T follicular helper cell (primary cell): ENCODE data around the gene CDK5RAP2.
"Not testable (repeated sequence)": the region's sequence is repeated elsewhere in the genome, so short reads cannot be mapped to it uniquely, and the experiment has no call there.

Experiments
- DNase-seq: peaks from one replicate; pipeline ENCODE4 v3.0.0-alpha.2; 2020; ENCODE audit warnings: low read depth

The CDK5RAP2 gene

GRCh38 chr9:120464887-120465421, 115.0 kb downstream of the CDK5RAP2 start:
- DNase-seq = no peak

- DNase-seq = no peak
Measured at GRCh38 chr9:120464176-120464886, 115.6 kb downstream of the CDK5RAP2 start.

DNA sequence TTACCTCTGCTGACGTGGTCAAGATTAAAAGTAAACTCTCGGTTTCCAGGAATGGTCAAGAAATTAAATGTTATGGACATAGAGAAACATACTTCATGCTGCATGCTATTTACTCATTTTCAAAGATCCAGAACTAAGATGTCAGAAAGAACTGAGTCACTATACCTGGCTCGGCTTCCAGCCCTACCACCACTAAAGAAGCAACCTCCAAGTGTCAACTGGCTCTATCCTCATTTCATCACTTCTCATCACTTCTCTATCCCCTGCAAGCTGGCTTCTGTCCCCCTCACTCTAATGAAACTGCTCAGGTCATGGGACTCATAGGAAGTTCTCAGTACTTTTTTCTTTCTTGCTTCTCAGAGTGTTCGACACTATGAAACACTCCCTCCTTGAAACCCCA, 116.2 kb downstream of the CDK5RAP2 start:
- no peak for DNase-seq

DNA sequence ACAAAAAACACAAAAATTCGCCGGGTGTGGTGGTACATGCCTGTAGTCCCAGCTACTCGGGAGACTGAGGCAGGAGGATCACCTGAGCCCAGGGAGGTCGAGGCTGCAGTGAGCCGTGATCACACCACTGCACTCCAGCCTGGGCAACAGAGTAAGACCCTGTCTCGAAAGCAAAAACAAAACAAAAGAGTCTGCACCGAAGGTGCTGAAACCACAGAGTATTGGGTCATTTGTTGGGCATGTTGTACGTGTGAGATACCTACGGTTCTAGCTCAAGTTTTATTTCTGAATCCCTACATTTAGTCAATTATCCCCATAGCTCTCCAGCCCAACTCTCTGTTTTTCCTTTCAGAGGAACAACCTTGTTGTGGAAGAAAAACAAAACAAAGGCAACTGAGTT, 118.3 kb downstream of the CDK5RAP2 start:
- DNase-seq = not testable (repeated sequence)

- DNase-seq = no peak
Measured at GRCh38 chr9:120456218-120456617, 123.7 kb downstream of the CDK5RAP2 start.

- no peak for DNase-seq
Measured at GRCh38 chr9:120454467-120454866, 125.5 kb downstream of the CDK5RAP2 start.

DNA sequence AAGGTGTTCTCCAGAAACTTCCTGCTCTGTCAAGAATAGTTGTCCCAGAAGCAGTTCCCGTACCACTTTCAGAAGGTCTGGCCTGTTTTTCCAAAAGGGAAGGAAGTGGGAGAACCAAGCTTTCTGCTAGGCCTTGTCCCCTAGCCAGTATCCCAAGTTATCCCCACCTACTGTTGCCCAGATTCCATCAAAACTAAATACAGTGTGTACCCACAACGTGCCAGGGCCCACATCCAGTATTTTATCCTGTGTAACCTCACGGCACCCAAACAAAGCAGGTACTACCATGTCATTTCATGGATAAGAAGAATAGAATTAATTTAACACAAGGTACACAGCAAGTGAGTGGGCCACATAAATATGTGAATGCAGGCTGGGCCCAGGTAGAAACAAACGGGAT, 126.2 kb downstream of the CDK5RAP2 start:
- DNase-seq = no peak

GRCh38 chr9:120452631-120453030, 127.3 kb downstream of the CDK5RAP2 start:
- DNase-seq = no peak

- no peak for DNase-seq
Measured at GRCh38 chr9:120450916-120451315, 129.1 kb downstream of the CDK5RAP2 start.

DNA sequence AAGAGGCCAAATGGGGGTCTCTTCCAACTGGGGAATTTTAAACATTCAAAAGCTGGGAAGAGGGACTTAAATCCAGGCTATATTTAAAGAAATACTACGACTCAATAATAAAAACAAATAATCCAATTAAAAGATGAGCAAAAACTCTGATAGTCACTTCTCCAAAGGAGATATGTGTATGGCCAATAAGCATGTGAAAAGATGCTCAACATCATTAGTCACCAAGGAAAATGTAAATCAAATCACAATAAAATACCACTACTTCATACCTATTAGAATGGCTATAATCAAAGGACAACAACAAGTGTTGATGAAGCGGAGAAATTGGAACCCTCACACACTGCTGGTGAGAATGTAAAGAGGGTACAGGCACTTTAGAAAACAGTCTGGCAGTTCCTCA, 130.4 kb downstream of the CDK5RAP2 start:
- no peak for DNase-seq

GRCh38 chr9:120447959-120448500, 131.9 kb downstream of the CDK5RAP2 start:
- DNase-seq = no peak

- no peak for DNase-seq
Measured at GRCh38 chr9:120446671-120447070, 133.3 kb downstream of the CDK5RAP2 start.

GRCh38 chr9:120443976-120444375, 136.0 kb downstream of the CDK5RAP2 start:
- no peak for DNase-seq

GRCh38 chr9:120443489-120443888, 136.5 kb downstream of the CDK5RAP2 start:
- DNase-seq = no peak

GRCh38 chr9:120442308-120442995, 137.5 kb downstream of the CDK5RAP2 start:
- no peak for DNase-seq

GRCh38 chr9:120441426-120442307, 138.3 kb downstream of the CDK5RAP2 start:
- no peak for DNase-seq

- DNase-seq = no peak
Measured at GRCh38 chr9:120440791-120441190, 139.2 kb downstream of the CDK5RAP2 start.

GRCh38 chr9:120439926-120440325, 140.0 kb downstream of the CDK5RAP2 start:
- no peak for DNase-seq

DNA sequence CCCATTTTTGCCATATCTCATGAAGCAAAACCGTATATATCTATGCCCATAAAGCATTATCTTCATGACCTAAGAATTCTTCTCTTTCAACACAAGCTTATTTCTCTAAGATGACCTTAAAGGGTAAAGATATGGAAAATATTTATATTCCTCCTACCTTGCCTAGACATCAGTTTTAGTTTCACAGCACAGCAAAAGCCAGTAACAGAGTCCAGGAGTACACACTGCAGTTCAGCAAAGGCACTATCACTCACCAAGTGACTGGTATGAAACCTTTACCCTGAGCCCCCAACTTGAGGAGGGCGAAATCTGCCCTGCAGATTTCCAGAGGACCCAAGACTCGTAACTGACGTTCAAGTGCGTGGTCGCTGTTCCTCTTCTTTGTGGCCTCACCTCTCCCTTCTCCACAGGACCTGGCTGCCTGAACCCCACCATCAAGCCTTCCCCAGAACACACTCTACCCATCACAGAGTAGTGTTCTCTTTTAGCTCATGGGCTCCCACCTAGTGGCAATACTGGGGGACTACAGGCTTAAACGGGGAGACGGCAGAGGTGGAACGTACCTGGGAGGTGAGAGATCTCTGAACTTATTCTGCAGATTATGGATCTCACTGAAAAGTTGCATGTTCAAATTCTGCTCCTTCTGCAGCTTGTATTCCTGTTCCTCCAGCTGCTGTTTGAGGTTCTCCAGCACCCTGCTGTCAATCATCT, 141.0 kb downstream of the CDK5RAP2 start:
- DNase-seq = peak; percentile 0

DNA sequence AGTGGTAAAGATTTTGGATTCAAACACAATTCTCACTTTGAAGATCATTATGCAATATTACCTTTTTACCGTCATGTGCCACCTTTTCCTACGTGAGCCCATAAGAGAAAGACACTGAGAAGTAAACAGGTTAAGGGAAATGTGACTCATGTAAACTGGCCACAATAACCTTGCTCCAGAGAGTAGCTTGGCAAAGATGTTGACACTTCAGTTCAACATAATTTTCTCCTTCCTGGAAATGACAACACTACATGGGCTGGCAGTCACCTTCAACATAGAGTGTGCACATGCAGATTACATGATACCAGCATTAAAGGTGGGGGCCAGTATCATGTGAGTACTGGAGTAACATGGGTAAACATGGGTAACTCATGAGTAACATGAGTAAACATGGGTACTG, 141.9 kb downstream of the CDK5RAP2 start:
- DNase-seq = no peak

DNA sequence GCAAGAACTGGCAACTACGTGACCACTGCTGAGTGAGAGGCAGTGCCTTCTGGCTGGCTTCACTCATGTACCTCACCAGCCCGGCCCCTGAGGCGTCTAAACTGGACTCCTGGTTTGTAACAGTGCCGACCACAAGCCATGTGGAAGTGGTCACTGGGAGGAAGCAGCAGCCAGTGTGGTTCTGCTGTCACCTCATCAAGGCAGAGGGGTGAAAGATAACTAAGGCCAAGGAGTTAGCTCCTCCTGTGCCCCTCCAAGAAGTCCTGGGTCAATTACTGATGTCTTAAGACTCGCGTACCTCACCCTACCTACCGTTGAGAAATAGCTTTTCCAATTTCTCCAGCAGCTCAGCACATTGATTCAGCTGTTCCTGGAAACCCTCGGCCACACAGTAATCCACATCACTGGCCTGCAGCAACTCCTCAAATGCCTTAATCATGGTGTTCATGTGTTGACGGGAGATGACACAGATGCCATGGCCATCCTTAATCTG, 142.9 kb downstream of the CDK5RAP2 start:
- DNase-seq = no peak
